Measurements from ENCODE around the gene NDUFS4.

NDUFS4 gene

GRCh38 chr5:53590759-53591158 lies 30.3 kb downstream of the NDUFS4 start:
- Histone ChIP-seq H3F3A (ENCODE audit: insufficient read depth) (no peaks in the 10 kb centered on the region), H3K9me2 (replicated peaks; ENCODE audit: insufficient read depth, low read length) (no peaks in the 10 kb centered on the region), H3K9ac (ENCODE audit: low read length) (no peak overlapping the region), H3K36me3 (ENCODE audit: low read length) (no peaks in the 10 kb centered on the region), H3K4me3 (ENCODE audit: insufficient read depth, low read length, poor library complexity, severe bottlenecking) (no peak overlapping the region), H2AFZ (ENCODE audit: low read depth, low read length, severe bottlenecking) (no peak overlapping the region), H3K27ac (ENCODE audit: low read depth, low read length) (no peak overlapping the region), H4K20me1 (ENCODE audit: low read depth, low read length) (peaks cover 21% of the 10 kb centered on the region), H3K79me2 (ENCODE audit: insufficient read depth, low read length) (peaks cover 77% of the 10 kb centered on the region), H3K4me2 (ENCODE audit: low read depth, low read length, poor library complexity, severe bottlenecking) (no peak overlapping the region), H3K9me3 (ENCODE audit: insufficient read depth, low read length) (no peaks in the 10 kb centered on the region), H3K27me3 (ENCODE audit: low read length) (no peaks in the 10 kb centered on the region)
- TF ChIP-seq EZH2phosphoT487 (conservative IDR thresholded peaks at IDR 0.05; ENCODE audit: low read length) (no peak), CTCF (IDR thresholded peaks at IDR 0.05; ENCODE audit: insufficient read depth, low read length, poor library complexity, severe bottlenecking) (no peak)

- peaks cover 88% of the 10 kb centered on the region for H3K79me2 ChIP-seq (ENCODE audit: insufficient read depth, low read length)
- H3F3A ChIP-seq (ENCODE audit: insufficient read depth), result no peaks in the 10 kb centered on the region
- H4K20me1 ChIP-seq (ENCODE audit: low read depth, low read length), result peaks cover 17% of the 10 kb centered on the region
- no peak for TF ChIP-seq EZH2phosphoT487 (conservative IDR thresholded peaks at IDR 0.05; ENCODE audit: low read length)
- TF ChIP-seq CTCF (IDR thresholded peaks at IDR 0.05; ENCODE audit: insufficient read depth, low read length, poor library complexity, severe bottlenecking), result no peak
- no peak overlapping the region for H2AFZ ChIP-seq (ENCODE audit: low read depth, low read length, severe bottlenecking)
- H3K9me3 ChIP-seq (ENCODE audit: insufficient read depth, low read length), result no peaks in the 10 kb centered on the region
- no peaks in the 10 kb centered on the region for H3K36me3 ChIP-seq (ENCODE audit: low read length)
- H3K27me3 ChIP-seq (ENCODE audit: low read length), result no peaks in the 10 kb centered on the region
- no peak overlapping the region for H3K4me3 ChIP-seq (ENCODE audit: insufficient read depth, low read length, poor library complexity, severe bottlenecking)
- H3K9ac ChIP-seq (ENCODE audit: low read length), result no peak overlapping the region
- H3K9me2 ChIP-seq (replicated peaks; ENCODE audit: insufficient read depth, low read length), result no peaks in the 10 kb centered on the region
- no peak overlapping the region for H3K4me2 ChIP-seq (ENCODE audit: low read depth, low read length, poor library complexity, severe bottlenecking)
- H3K27ac ChIP-seq (ENCODE audit: low read depth, low read length), result no peak overlapping the region
Observed at GRCh38 chr5:53594419-53594818, 34.0 kb downstream of the NDUFS4 start.

- no peaks in the 10 kb centered on the region for H3K9me3 ChIP-seq (ENCODE audit: insufficient read depth, low read length)
- no peak for TF ChIP-seq EZH2phosphoT487 (conservative IDR thresholded peaks at IDR 0.05; ENCODE audit: low read length)
- no peak for TF ChIP-seq CTCF (IDR thresholded peaks at IDR 0.05; ENCODE audit: insufficient read depth, low read length, poor library complexity, severe bottlenecking)
- H3K36me3 ChIP-seq (ENCODE audit: low read length), result no peaks in the 10 kb centered on the region; the same call in 1 of the 2 replicates
- no peak overlapping the region for H2AFZ ChIP-seq (ENCODE audit: low read depth, low read length, severe bottlenecking)
- H3K27me3 ChIP-seq (ENCODE audit: low read length), result no peaks in the 10 kb centered on the region
- 0 out of 2 replicates have a peak, but pooled peaks cover 5% of the 10 kb centered on the region for H4K20me1 ChIP-seq (ENCODE audit: low read depth, low read length)
- H3K79me2 ChIP-seq (ENCODE audit: insufficient read depth, low read length), result peaks cover 75% of the 10 kb centered on the region
- H3K9ac ChIP-seq (ENCODE audit: low read length), result no peak overlapping the region
- H3K4me2 ChIP-seq (ENCODE audit: low read depth, low read length, poor library complexity, severe bottlenecking), result no peak overlapping the region
- H3K9me2 ChIP-seq (replicated peaks; ENCODE audit: insufficient read depth, low read length), result no peaks in the 10 kb centered on the region
- no peak overlapping the region for H3K4me3 ChIP-seq (ENCODE audit: insufficient read depth, low read length, poor library complexity, severe bottlenecking)
- H3F3A ChIP-seq (ENCODE audit: insufficient read depth), result no peaks in the 10 kb centered on the region
- no peak overlapping the region for H3K27ac ChIP-seq (ENCODE audit: low read depth, low read length)
Observed at GRCh38 chr5:53597894-53598293, 37.5 kb downstream of the NDUFS4 start.
